Breast epithelium (tissue), 4 donors: ENCODE results near the gene DNAJA2. TPM values are rescaled to one million over a fixed set of nuclear protein-coding genes. Genes with fewer than 3 reads are reported as not detected.

ENCODE experiments used
- DNase-seq, 2 donors: peaks; one replicate each; pipeline ENCODE4 v3.0.0-alpha.2; 2019; ENCODE audit warnings: low spot score in 2 of 2
- H3K27ac ChIP-seq, 2 donors: fragments of 200-600 bp; sonication (generic) in 1 of 2; one replicate each; pipeline ENCODE4 v1.5.1; 2016 to 2019; ENCODE audit warnings: mild to moderate bottlenecking in 1 of 2
- H3K27me3 ChIP-seq, 2 donors: fragments of 200-600 bp; sonication (generic) in 1 of 2; one replicate each; pipeline versions ENCODE4 v1.5.1 to v1.6.0; 2017 to 2019; ENCODE audit warnings: control low read depth in 1 of 2, mild to moderate bottlenecking in 1 of 2
- H3K36me3 ChIP-seq: fragments of 200-600 bp; one replicate; pipeline ENCODE4 v1.5.1; 2019
- H3K4me1 ChIP-seq, 2 donors: fragments of 200-600 bp; sonication (generic); one replicate each; pipeline ENCODE4 v1.5.1; 2016 to 2019; ENCODE audit warnings: control low read depth in 1 of 2
- H3K4me3 ChIP-seq, 3 donors: fragments of 200-600 bp; sonication (generic); 1 replicate in 2 of 3; 2 replicates in 1 of 3; pipeline ENCODE4 v1.5.1; 2016 to 2019; ENCODE audit warnings: mild to moderate bottlenecking in 3 of 3, moderate library complexity in 2 of 3
- H3K9me3 ChIP-seq, 2 donors: fragments of 200-600 bp; sonication (generic) in 1 of 2; one replicate each; pipeline ENCODE4 v1.5.1; 2016 to 2019; ENCODE audit warnings: control low read depth in 1 of 2
- POLR2A ChIP-seq: fragments of 450-650 bp; IDR thresholded peaks from one replicate; pipeline ENCODE4 v1.6.1; 2016; ENCODE audit warnings: antibody characterized with exemption, mild to moderate bottlenecking, moderate library complexity
- POLR2AphosphoS5 ChIP-seq, 3 donors: sonication (generic); formaldehyde crosslinking; IDR thresholded peaks; one replicate each; pipeline ENCODE4 v1.6.1; 2017; ENCODE audit warnings: antibody characterized with exemption in 3 of 3
- intact Hi-C: fragments of 100-400 bp; cut with DNase I; formaldehyde crosslinking; loops from one replicate; pipeline ENCODE4 v1.15.1; 2023; ENCODE audit warnings: low total_unique reads
- total RNA-seq, 3 donors: library from RNA; depleted of rRNA; stranded (reverse); fragments of >200 nt; gene quantifications; one replicate each; pipeline ENCODE4 v1.1.0, GENCODE V29; 2016
- TF ChIP-seq, protein P1 (sequence below), 3 donors: fragments of 450-650 bp; IDR thresholded peaks; one replicate each; pipeline ENCODE4 v1.5.1; 2016 to 2017; ENCODE audit warnings: antibody characterized with exemption in 3 of 3, mild to moderate bottlenecking in 3 of 3, moderate library complexity in 3 of 3

The DNAJA2 gene
- total RNA-seq, 3 donors from 2014 or later = 44.6 to 65.3 (median 51.2) TPM

- no peak for DNase-seq
- Histone ChIP-seq H3K27ac (no peak overlapping the region), H3K9me3 (no peaks in the 10 kb centered on the region), H3K4me3 (no peak overlapping the region), H3K4me1 (peaks cover 0 to 5% of the 10 kb centered on the region in 2 donors), H3K27me3 (no peaks in the 10 kb centered on the region), H3K36me3 (no peaks in the 10 kb centered on the region)
- TF ChIP-seq POLR2A (no peak), POLR2AphosphoS5 (IDR thresholded peaks at IDR 0.05) (no peak)
- TF ChIP-seq, protein P1, sequence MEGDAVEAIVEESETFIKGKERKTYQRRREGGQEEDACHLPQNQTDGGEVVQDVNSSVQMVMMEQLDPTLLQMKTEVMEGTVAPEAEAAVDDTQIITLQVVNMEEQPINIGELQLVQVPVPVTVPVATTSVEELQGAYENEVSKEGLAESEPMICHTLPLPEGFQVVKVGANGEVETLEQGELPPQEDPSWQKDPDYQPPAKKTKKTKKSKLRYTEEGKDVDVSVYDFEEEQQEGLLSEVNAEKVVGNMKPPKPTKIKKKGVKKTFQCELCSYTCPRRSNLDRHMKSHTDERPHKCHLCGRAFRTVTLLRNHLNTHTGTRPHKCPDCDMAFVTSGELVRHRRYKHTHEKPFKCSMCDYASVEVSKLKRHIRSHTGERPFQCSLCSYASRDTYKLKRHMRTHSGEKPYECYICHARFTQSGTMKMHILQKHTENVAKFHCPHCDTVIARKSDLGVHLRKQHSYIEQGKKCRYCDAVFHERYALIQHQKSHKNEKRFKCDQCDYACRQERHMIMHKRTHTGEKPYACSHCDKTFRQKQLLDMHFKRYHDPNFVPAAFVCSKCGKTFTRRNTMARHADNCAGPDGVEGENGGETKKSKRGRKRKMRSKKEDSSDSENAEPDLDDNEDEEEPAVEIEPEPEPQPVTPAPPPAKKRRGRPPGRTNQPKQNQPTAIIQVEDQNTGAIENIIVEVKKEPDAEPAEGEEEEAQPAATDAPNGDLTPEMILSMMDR (IDR thresholded peaks at IDR 0.05) = no peak
- intact Hi-C loops = no loop called here
These were observed 67.0 kb downstream of the DNAJA2 start for GRCh38 chr16:46906360-46907060.

Other genes starting within 250 kb of the DNAJA2 start
- under 1 TPM in 2 of 3 donors, not detected in 1; 0.48 to 0.59 TPM for gene MYLK3, start 225.3 kb downstream of the DNAJA2 start, total RNA-seq
- gene C16orf87, start 142.5 kb downstream of the DNAJA2 start, total RNA-seq = 1 to 10 TPM; 3.6 to 7.6 (median 5.9) TPM
- gene GPT2, start 89.3 kb downstream of the DNAJA2 start, total RNA-seq = 10 to 100 TPM; 17.4 to 56.2 (median 21.7) TPM
- 10 to 100 TPM in 1 of 3 donors, 1 to 10 TPM in 2; 1.4 to 16.7 (median 5.9) TPM for gene NETO2, start 170.3 kb upstream of the DNAJA2 start, total RNA-seq